Measurements from ENCODE around the gene KPNA6.
"Not testable (repeated sequence)": the region's sequence is repeated elsewhere in the genome, so short reads cannot be mapped to it uniquely, and the experiment has no call there.

The KPNA6 gene

DNA sequence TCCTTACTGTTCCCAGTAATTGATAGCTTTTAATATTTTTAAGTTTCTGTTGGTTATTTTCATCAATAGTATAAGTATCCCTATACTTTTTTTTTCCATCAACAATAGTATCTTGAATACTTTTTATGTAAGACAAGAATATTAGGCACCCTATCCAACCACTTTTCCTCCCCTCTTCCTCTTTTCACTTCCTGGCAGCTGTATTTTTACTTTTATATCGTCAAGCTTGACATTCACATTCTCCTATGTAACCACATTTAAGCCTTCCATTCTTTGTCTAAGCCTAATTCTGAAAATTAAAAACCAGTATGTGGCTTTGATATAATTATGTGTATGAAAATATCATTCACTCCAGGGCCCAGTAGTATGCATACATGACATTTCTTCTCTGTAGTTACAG is 25.8 kb upstream of the KPNA6 start:
- Histone ChIP-seq H3F3A (ENCODE audit: insufficient read depth, low read length) (no peaks in the 10 kb centered on the region), H3K9ac (ENCODE audit: low read length) (no peak overlapping the region), H2AFZ (ENCODE audit: low read length) (no peak overlapping the region), H4K20me1 (ENCODE audit: insufficient read depth, low read length) (no peaks in the 10 kb centered on the region), H3K9me3 (ENCODE audit: low read length) (no peaks in the 10 kb centered on the region), H3K27me3 (ENCODE audit: insufficient read depth, low read length) (no peaks in the 10 kb centered on the region), H3K36me3 (ENCODE audit: insufficient read depth, low read length) (peaks cover 67% of the 10 kb centered on the region), H3K4me3 (ENCODE audit: low read depth, low read length, poor library complexity, severe bottlenecking) (no peak overlapping the region), H3K4me1 (ENCODE audit: insufficient read depth, low read length, severe bottlenecking) (peaks cover 5% of the 10 kb centered on the region), H3K9me2 (ENCODE audit: low read depth, low read length) (no peaks in the 10 kb centered on the region), H3K79me2 (ENCODE audit: insufficient read depth, low read length) (0 out of 2 replicates have a peak, but pooled peaks cover 2% of the 10 kb centered on the region), H3K27ac (ENCODE audit: low read depth, low read length, poor library complexity, severe bottlenecking) (no peak overlapping the region), H3K4me2 (ENCODE audit: low read length) (no peak overlapping the region)
- TF ChIP-seq EZH2 (IDR thresholded peaks at IDR 0.05; ENCODE audit: borderline replicate concordance, low read length) = no peak
- TF ChIP-seq, protein P1, sequence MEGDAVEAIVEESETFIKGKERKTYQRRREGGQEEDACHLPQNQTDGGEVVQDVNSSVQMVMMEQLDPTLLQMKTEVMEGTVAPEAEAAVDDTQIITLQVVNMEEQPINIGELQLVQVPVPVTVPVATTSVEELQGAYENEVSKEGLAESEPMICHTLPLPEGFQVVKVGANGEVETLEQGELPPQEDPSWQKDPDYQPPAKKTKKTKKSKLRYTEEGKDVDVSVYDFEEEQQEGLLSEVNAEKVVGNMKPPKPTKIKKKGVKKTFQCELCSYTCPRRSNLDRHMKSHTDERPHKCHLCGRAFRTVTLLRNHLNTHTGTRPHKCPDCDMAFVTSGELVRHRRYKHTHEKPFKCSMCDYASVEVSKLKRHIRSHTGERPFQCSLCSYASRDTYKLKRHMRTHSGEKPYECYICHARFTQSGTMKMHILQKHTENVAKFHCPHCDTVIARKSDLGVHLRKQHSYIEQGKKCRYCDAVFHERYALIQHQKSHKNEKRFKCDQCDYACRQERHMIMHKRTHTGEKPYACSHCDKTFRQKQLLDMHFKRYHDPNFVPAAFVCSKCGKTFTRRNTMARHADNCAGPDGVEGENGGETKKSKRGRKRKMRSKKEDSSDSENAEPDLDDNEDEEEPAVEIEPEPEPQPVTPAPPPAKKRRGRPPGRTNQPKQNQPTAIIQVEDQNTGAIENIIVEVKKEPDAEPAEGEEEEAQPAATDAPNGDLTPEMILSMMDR (IDR thresholded peaks at IDR 0.05; ENCODE audit: low read length) = no peak

DNA sequence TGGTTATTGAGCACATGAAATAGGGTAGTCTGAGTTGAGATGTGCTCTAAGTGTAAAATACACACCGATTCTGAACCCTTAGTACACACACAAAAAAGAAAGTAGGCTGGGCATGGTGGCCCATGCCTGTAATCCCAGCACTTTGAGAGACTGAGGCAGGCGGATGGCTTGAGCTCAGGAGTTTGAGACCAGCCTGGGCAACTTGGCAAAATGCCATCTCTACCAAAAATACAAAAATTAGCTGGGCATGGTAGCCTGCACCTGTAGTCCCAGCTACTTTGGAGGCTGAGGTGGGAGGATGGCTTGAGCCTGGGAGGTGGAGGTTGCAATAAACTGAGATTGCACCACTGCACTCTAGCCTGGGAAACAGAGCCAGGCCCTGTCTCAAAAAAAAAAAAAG is 21.5 kb upstream of the KPNA6 start:
- H3K9me2 ChIP-seq (ENCODE audit: low read depth, low read length); H3K9me3 ChIP-seq (ENCODE audit: low read length); H2AFZ ChIP-seq (ENCODE audit: low read length); H3K27me3 ChIP-seq (ENCODE audit: insufficient read depth, low read length); H3F3A ChIP-seq (ENCODE audit: insufficient read depth, low read length); H3K4me3 ChIP-seq (ENCODE audit: low read depth, low read length, poor library complexity, severe bottlenecking); H3K9ac ChIP-seq (ENCODE audit: low read length); H3K4me1 ChIP-seq (ENCODE audit: insufficient read depth, low read length, severe bottlenecking); H4K20me1 ChIP-seq (ENCODE audit: insufficient read depth, low read length); H3K4me2 ChIP-seq (ENCODE audit: low read length); H3K27ac ChIP-seq (ENCODE audit: low read depth, low read length, poor library complexity, severe bottlenecking); H3K79me2 ChIP-seq (ENCODE audit: insufficient read depth, low read length): not testable (repeated sequence)
- H3K36me3 ChIP-seq (ENCODE audit: insufficient read depth, low read length) = peaks cover 42% of the 10 kb centered on the region

DNA sequence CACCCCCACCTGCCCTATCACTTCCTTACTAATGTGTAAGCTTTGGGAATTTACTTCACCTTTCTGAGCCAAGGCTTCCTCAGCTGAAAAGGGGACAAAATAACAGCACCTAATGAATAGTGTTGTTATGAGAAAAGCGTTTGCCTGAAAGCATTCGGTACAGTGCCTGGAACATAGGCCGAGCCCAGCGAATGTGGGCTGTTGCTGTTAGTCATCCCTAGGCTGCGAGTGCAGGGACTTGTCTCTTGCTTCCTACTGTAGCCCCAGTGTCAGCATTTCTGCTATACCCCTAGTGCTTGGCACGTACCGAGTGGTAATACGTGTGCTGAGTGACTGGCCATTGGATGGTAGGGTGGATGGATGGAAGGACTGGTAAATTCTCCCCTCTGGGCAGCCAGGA is 16.7 kb upstream of the KPNA6 start:
- Histone ChIP-seq H4K20me1 (ENCODE audit: insufficient read depth, low read length) (no peaks in the 10 kb centered on the region), H3K27ac (ENCODE audit: low read depth, low read length, poor library complexity, severe bottlenecking) (no peak overlapping the region), H3K27me3 (ENCODE audit: insufficient read depth, low read length) (no peaks in the 10 kb centered on the region), H3K4me2 (ENCODE audit: low read length) (no peak overlapping the region), H3K9me3 (ENCODE audit: low read length) (no peaks in the 10 kb centered on the region), H3K36me3 (ENCODE audit: insufficient read depth, low read length) (peaks cover 43% of the 10 kb centered on the region), H2AFZ (ENCODE audit: low read length) (no peak overlapping the region), H3K4me1 (ENCODE audit: insufficient read depth, low read length, severe bottlenecking) (no peaks in the 10 kb centered on the region), H3F3A (ENCODE audit: insufficient read depth, low read length) (no peaks in the 10 kb centered on the region), H3K9ac (ENCODE audit: low read length) (no peak overlapping the region), H3K9me2 (ENCODE audit: low read depth, low read length) (no peaks in the 10 kb centered on the region), H3K4me3 (ENCODE audit: low read depth, low read length, poor library complexity, severe bottlenecking) (no peak overlapping the region), H3K79me2 (ENCODE audit: insufficient read depth, low read length) (no peaks in the 10 kb centered on the region)
- TF ChIP-seq, protein P1 (IDR thresholded peaks at IDR 0.05; ENCODE audit: low read length) = no peak
- no peak for TF ChIP-seq EZH2 (IDR thresholded peaks at IDR 0.05; ENCODE audit: borderline replicate concordance, low read length)

DNA sequence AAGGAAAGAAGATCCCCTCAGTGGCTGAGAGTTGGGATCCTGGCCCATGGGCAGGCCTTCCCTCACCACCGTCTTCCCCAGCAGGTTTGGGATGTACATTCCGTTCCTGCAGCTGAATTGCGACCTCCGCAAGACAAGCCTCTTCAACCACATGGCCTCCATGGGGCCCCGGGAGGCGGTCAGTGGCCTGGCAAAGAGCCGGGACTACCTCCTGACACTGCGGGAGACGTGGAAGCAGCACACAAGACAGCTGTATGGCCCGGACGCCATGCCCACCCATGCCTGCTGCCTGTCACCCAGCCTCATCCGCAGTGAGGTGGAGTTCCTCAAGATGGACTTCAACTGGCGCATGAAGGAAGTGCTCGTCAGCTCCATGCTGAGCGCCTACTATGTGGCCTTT is 16.3 kb upstream of the KPNA6 start:
- Histone ChIP-seq H3K36me3 (ENCODE audit: insufficient read depth, low read length) (peaks cover 43% of the 10 kb centered on the region), H3F3A (ENCODE audit: insufficient read depth, low read length) (no peaks in the 10 kb centered on the region)

More for the DNA sequence above, 16.3 kb upstream of the KPNA6 start:
- no peaks in the 10 kb centered on the region for H3K9me2 ChIP-seq (ENCODE audit: low read depth, low read length)
- no peaks in the 10 kb centered on the region for H3K9me3 ChIP-seq (ENCODE audit: low read length)
- no peak overlapping the region for H2AFZ ChIP-seq (ENCODE audit: low read length)
- no peaks in the 10 kb centered on the region for H3K27me3 ChIP-seq (ENCODE audit: insufficient read depth, low read length)
- H3K4me3 ChIP-seq (ENCODE audit: low read depth, low read length, poor library complexity, severe bottlenecking) = no peak overlapping the region
- no peaks in the 10 kb centered on the region for H3K79me2 ChIP-seq (ENCODE audit: insufficient read depth, low read length)
- H3K4me1 ChIP-seq (ENCODE audit: insufficient read depth, low read length, severe bottlenecking) = no peaks in the 10 kb centered on the region
- H3K4me2 ChIP-seq (ENCODE audit: low read length) = no peak overlapping the region
- TF ChIP-seq, protein P1 (IDR thresholded peaks at IDR 0.05; ENCODE audit: low read length) = no peak
- no peak for TF ChIP-seq EZH2 (IDR thresholded peaks at IDR 0.05; ENCODE audit: borderline replicate concordance, low read length)
- no peak overlapping the region for H3K27ac ChIP-seq (ENCODE audit: low read depth, low read length, poor library complexity, severe bottlenecking)
- H4K20me1 ChIP-seq (ENCODE audit: insufficient read depth, low read length) = no peaks in the 10 kb centered on the region
- H3K9ac ChIP-seq (ENCODE audit: low read length) = no peak overlapping the region
